ENCODE data around the gene PLA2G4A.

Gene PLA2G4A

GRCh38 chr1:186884251-186884650 is 55.5 kb downstream of the PLA2G4A start:
- no peak overlapping the region for H3K4me3 ChIP-seq (ENCODE audit: low read depth, low read length)
- TF ChIP-seq, protein P1, sequence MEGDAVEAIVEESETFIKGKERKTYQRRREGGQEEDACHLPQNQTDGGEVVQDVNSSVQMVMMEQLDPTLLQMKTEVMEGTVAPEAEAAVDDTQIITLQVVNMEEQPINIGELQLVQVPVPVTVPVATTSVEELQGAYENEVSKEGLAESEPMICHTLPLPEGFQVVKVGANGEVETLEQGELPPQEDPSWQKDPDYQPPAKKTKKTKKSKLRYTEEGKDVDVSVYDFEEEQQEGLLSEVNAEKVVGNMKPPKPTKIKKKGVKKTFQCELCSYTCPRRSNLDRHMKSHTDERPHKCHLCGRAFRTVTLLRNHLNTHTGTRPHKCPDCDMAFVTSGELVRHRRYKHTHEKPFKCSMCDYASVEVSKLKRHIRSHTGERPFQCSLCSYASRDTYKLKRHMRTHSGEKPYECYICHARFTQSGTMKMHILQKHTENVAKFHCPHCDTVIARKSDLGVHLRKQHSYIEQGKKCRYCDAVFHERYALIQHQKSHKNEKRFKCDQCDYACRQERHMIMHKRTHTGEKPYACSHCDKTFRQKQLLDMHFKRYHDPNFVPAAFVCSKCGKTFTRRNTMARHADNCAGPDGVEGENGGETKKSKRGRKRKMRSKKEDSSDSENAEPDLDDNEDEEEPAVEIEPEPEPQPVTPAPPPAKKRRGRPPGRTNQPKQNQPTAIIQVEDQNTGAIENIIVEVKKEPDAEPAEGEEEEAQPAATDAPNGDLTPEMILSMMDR (IDR thresholded peaks at IDR 0.05; ENCODE audit: low read depth, low read length) = no peak

- no peak overlapping the region for H3K4me3 ChIP-seq (ENCODE audit: low read depth, low read length)
- TF ChIP-seq, protein P1 (IDR thresholded peaks at IDR 0.05; ENCODE audit: low read depth, low read length) = no peak
These were observed 58.5 kb downstream of the PLA2G4A start for GRCh38 chr1:186887203-186887602.

GRCh38 chr1:186888367-186888766 is 59.6 kb downstream of the PLA2G4A start:
- no peak overlapping the region for H3K4me3 ChIP-seq (ENCODE audit: low read depth, low read length)
- TF ChIP-seq, protein P1 (IDR thresholded peaks at IDR 0.05; ENCODE audit: low read depth, low read length) = no peak

DNA sequence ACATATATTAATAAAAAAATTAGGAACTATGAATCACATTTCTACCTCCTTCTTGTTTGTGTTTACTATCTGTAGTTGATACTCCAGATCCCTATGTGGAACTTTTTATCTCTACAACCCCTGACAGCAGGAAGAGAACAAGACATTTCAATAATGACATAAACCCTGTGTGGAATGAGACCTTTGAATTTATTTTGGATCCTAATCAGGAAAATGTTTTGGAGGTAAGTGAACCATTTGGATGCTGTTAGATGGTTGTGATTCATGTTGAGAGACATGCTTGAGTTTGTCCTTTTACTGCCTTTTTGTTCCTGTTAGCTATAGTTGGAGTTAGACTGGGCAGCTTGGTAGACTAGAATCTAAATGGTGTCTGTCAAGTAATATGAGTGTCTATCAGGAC is 64.2 kb downstream of the PLA2G4A start:
- no peak overlapping the region for H3K4me3 ChIP-seq (ENCODE audit: low read depth, low read length)
- TF ChIP-seq, protein P1 (IDR thresholded peaks at IDR 0.05; ENCODE audit: low read depth, low read length) = no peak

GRCh38 chr1:186894415-186894814 is 65.7 kb downstream of the PLA2G4A start:
- TF ChIP-seq, protein P1 (IDR thresholded peaks at IDR 0.05; ENCODE audit: low read depth, low read length) = no peak
- H3K4me3 ChIP-seq (ENCODE audit: low read depth, low read length) = no peak overlapping the region

- H3K4me3 ChIP-seq (ENCODE audit: low read depth, low read length) = no peak overlapping the region
- TF ChIP-seq, protein P1 (IDR thresholded peaks at IDR 0.05; ENCODE audit: low read depth, low read length) = no peak
These were observed 67.5 kb downstream of the PLA2G4A start for GRCh38 chr1:186896211-186896610.

DNA sequence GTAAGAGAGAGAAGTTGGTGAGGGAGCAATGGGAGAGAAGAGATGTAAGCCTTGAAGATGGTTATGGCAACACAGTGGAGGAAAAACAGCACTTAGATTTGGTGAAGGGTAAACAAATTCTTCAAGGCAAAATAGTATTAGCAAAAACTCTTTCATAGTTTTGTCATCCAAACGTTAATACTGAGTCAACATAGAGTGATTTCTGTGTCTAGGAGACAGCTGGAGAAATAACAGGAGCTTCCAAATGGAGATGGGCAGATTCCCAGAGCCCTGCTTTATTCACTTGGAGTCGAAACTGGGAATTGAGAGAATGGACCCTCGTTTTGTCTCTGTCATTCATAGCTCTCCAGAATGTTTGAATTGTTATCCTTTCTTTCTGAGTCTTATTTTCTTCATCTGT is 68.3 kb downstream of the PLA2G4A start:
- TF ChIP-seq, protein P1 (IDR thresholded peaks at IDR 0.05; ENCODE audit: low read depth, low read length) = no peak
- no peak overlapping the region for H3K4me3 ChIP-seq (ENCODE audit: low read depth, low read length)

Measured in WI38 (cell line).